Transverse colon (tissue), 4 donors: ENCODE measurements around the gene CHTF18. TPM values are rescaled to one million over a fixed set of nuclear protein-coding genes. Genes with fewer than 3 reads are reported as not detected.

ENCODE experiments used
- DNase-seq: peaks from one replicate; pipeline ENCODE4 v3.0.0-alpha.2; 2019
- H3K27ac ChIP-seq, 4 donors: fragments of 200-600 bp; sonication (generic); 2 replicates each; pipeline ENCODE4 v1.5.1; 2016 to 2018; ENCODE audit warnings: inconsistent platforms in 4 of 4
- H3K27me3 ChIP-seq: fragments of 200-600 bp; sonication (generic); 2 replicates; pipeline ENCODE4 v1.5.1; 2017; ENCODE audit warnings: inconsistent platforms
- H3K36me3 ChIP-seq, 4 donors: fragments of 200-600 bp; sonication (generic); 2 replicates each; pipeline ENCODE4 v1.5.1; 2017 to 2019; ENCODE audit warnings: inconsistent platforms in 4 of 4
- H3K4me1 ChIP-seq, 4 donors: fragments of 200-600 bp; sonication (generic); 2 replicates each; pipeline ENCODE4 v1.5.1; 2017 to 2020; ENCODE audit warnings: inconsistent platforms in 4 of 4
- H3K4me3 ChIP-seq, 4 donors: fragments of 200-600 bp; sonication (generic); 1 replicate in 1 of 4; 2 replicates in 3 of 4; pipeline versions ENCODE4 v1.5.1 to v1.6.1; 2017 to 2019; ENCODE audit warnings: inconsistent platforms in 4 of 4
- H3K9me3 ChIP-seq, 2 donors: fragments of 200-600 bp; sonication (generic); 2 replicates each; pipeline ENCODE4 v1.5.1; 2017 to 2019; ENCODE audit warnings: inconsistent platforms in 2 of 2
- CTCF ChIP-seq, 5 experiments: fragments of 200-600 bp in 3 of 5; fragments of 450-650 bp in 2 of 5; sonication (generic) in 3 of 5; IDR thresholded peaks; 1 replicate in 2 of 5; 2 replicates in 3 of 5; pipeline ENCODE4 v1.5.1; 2016 to 2017; ENCODE audit warnings: antibody characterized with exemption in 5 of 5, inconsistent platforms in 3 of 5, mild to moderate bottlenecking in 2 of 5, moderate library complexity in 1 of 5
- EP300 ChIP-seq: sonication (generic); formaldehyde crosslinking; IDR thresholded peaks from one replicate; pipeline ENCODE4 v1.6.1; 2017; ENCODE audit warnings: antibody characterized with exemption, low read depth
- POLR2A ChIP-seq: fragments of 450-650 bp; IDR thresholded peaks from one replicate; pipeline ENCODE4 v1.6.1; 2016; ENCODE audit warnings: antibody characterized with exemption, mild to moderate bottlenecking, moderate library complexity
- POLR2AphosphoS5 ChIP-seq, 3 donors: sonication (generic); formaldehyde crosslinking; IDR thresholded peaks; one replicate each; pipeline ENCODE4 v1.6.1; 2016; ENCODE audit warnings: antibody characterized with exemption in 3 of 3
- WGBS, 2 donors: methylation state at CpG; one replicate each; pipeline ENCODE4 v1.1.5; 2018; ENCODE audit warnings: low coverage in 1 of 2; 5-methylcytosine and 5-hydroxymethylcytosine counted together
- in situ Hi-C, 4 donors: fragments of 200-750 bp; cut with MboI; loops; one replicate each; pipeline versions ENCODE4 v1.15.0 to v1.15.1; 2017; ENCODE audit warnings: low sequenced_read_pairs in 3 of 4, low pct_ligation_motif_present in 1 of 4, low pct_unique_long_range_greater_than_20kb in 1 of 4
- intact Hi-C: fragments of 100-400 bp; cut with DNase I; formaldehyde crosslinking; loops from one replicate; pipeline ENCODE4 v1.15.1; 2023; ENCODE audit warnings: low total_unique reads
- total RNA-seq, 4 donors: library from RNA; depleted of rRNA; stranded (reverse); fragments of >200 nt; gene quantifications; one replicate each; pipeline ENCODE4 v1.1.0, GENCODE V29; 2016

CHTF18 gene
- total RNA-seq, 4 donors from 2014 or later, result 4.6 to 33.4 (median 12.9) TPM

- whole genome bisulfite sequencing, 2 donors, result 75% methylated on average over 23 of the region's 24 CpGs; no CpG with 5 or more reads in 1 of the 2 donors
- H3K27ac ChIP-seq, result no peak overlapping the region
- peaks cover 16% of the 10 kb centered on the region for H3K27me3 ChIP-seq
- TF ChIP-seq CTCF (IDR thresholded peaks at IDR 0.05) (no peak), EP300 (no peak), POLR2AphosphoS5 (IDR thresholded peaks at IDR 0.05) (no peak), POLR2A (no peak)
- peaks cover 0 to 12% (median 9%) of the 10 kb centered on the region in 4 donors for H3K4me1 ChIP-seq
- no peak for DNase-seq
- no peaks in the 10 kb centered on the region for H3K36me3 ChIP-seq
- peaks cover 2 to 6% of the 10 kb centered on the region in 2 donors for H3K9me3 ChIP-seq
- no peak overlapping the region for H3K4me3 ChIP-seq
- intact Hi-C loops, result no loop called here
- in situ Hi-C loops, result no loop called here
Observed at GRCh38 chr16:830871-831570, 42.6 kb downstream of the CHTF18 start.

- peaks cover 0 to 12% (median 9%) of the 10 kb centered on the region in 4 donors for H3K4me1 ChIP-seq
Observed at GRCh38 chr16:831571-832413, 43.4 kb downstream of the CHTF18 start.

GRCh38 chr16:832652-833336, 44.4 kb downstream of the CHTF18 start:
- no peak for TF ChIP-seq POLR2AphosphoS5 (IDR thresholded peaks at IDR 0.05)
- intact Hi-C loops (no loop called here), in situ Hi-C loops (no loop called here)
- H3K9me3 ChIP-seq, result peaks cover 14 to 17% of the 10 kb centered on the region in 2 donors
- H3K36me3 ChIP-seq, result no peaks in the 10 kb centered on the region
- H3K27me3 ChIP-seq, result peaks cover 15% of the 10 kb centered on the region
- peak; percentile 46 for DNase-seq
- H3K27ac ChIP-seq, result no peak overlapping the region
- WGBS, 2 donors, result 47% methylated on average over 34 of the region's 35 CpGs; no CpG with 5 or more reads in 1 of the 2 donors
- H3K4me3 ChIP-seq, result no peak overlapping the region
- H3K4me1 ChIP-seq, result peaks cover 0 to 12% (median 9%) of the 10 kb centered on the region in 4 donors

More at GRCh38 chr16:831571-832413, 43.4 kb downstream of the CHTF18 start:
- peaks cover 10 to 14% of the 10 kb centered on the region in 2 donors for H3K9me3 ChIP-seq
- DNase-seq, result no peak
- no peak for TF ChIP-seq EP300
- TF ChIP-seq POLR2AphosphoS5 (IDR thresholded peaks at IDR 0.05), result no peak
- no peak for TF ChIP-seq POLR2A
- no peak for TF ChIP-seq CTCF (IDR thresholded peaks at IDR 0.05)
- intact Hi-C loops, result no loop called here
- no peak overlapping the region for H3K27ac ChIP-seq
- in situ Hi-C loops, result no loop called here
- H3K27me3 ChIP-seq, result peaks cover 15% of the 10 kb centered on the region
- no peaks in the 10 kb centered on the region for H3K36me3 ChIP-seq
- whole genome bisulfite sequencing, 2 donors, result 46% methylated on average over 16 of the region's 27 CpGs; no CpG with 5 or more reads in 1 of the 2 donors
- no peak overlapping the region for H3K4me3 ChIP-seq

GRCh38 chr16:833411-833810, 45.0 kb downstream of the CHTF18 start:
- Histone ChIP-seq H3K27me3 (peaks cover 15% of the 10 kb centered on the region), H3K36me3 (no peaks in the 10 kb centered on the region), H3K4me3 (no peak overlapping the region), H3K27ac (no peak overlapping the region), H3K4me1 (peaks cover 0 to 12% (median 9%) of the 10 kb centered on the region in 4 donors), H3K9me3 (peaks cover 14 to 17% of the 10 kb centered on the region in 2 donors)
- no peak for DNase-seq
- intact Hi-C loops (no loop called here), in situ Hi-C loops (no loop called here)
- TF ChIP-seq POLR2A (no peak), POLR2AphosphoS5 (IDR thresholded peaks at IDR 0.05) (no peak), EP300 (no peak), CTCF (IDR thresholded peaks at IDR 0.05) (no peak)
- WGBS, 2 donors, result 77% methylated on average over 13 of the region's 14 CpGs; no CpG with 5 or more reads in 1 of the 2 donors
